OCI-LY1 (cell line): Measurements from ENCODE around the gene TUBB2B.

Experiments
- CTCF ChIP-seq: fragments of 200-600 bp; sonication (generic), shearing (Covaris generic); IDR thresholded peaks from 2 replicates; pipeline ENCODE4 v1.5.1; 2017; ENCODE audit warnings: mild to moderate bottlenecking, antibody characterized with exemption, low read length, moderate library complexity, mixed read lengths
- EZH2 ChIP-seq: fragments of 200-600 bp; sonication (generic), shearing (Covaris generic); IDR thresholded peaks from 2 replicates; pipeline ENCODE4 v1.8.0; 2017; ENCODE audit warnings: borderline replicate concordance, mixed run types, mild to moderate bottlenecking, antibody characterized with exemption, low read length, moderate library complexity, mixed read lengths

- TF ChIP-seq CTCF (peak; percentile 93), EZH2 (no peak)
These were observed 24.2 kb upstream of the TUBB2B start for GRCh38 chr6:3251462-3252314.
